AG09319 (cell line): ENCODE results near the gene RASGRF1.

Experiments used
- DNase-seq: peaks from one replicate; pipeline ENCODE4 v3.0.0-alpha.2; 2010; ENCODE audit warnings: low read depth; ENCODE audit errors: extremely low read depth
- CTCF ChIP-seq: IDR thresholded peaks from 2 replicates; pipeline ENCODE4 v1.5.1; 2011; ENCODE audit warnings: low read depth, mild to moderate bottlenecking, inconsistent platforms, low read length, moderate library complexity

RASGRF1 gene

GRCh38 chr15:78987556-78988360 is 102.8 kb downstream of the RASGRF1 start:
- no peak for DNase-seq
- no peak for TF ChIP-seq CTCF

GRCh38 chr15:78985859-78986475 is 104.6 kb downstream of the RASGRF1 start:
- DNase-seq = no peak
- TF ChIP-seq CTCF = no peak

GRCh38 chr15:78984041-78984440 is 106.5 kb downstream of the RASGRF1 start:
- no peak for DNase-seq
- TF ChIP-seq CTCF = no peak

GRCh38 chr15:78983146-78983918 is 107.2 kb downstream of the RASGRF1 start:
- no peak for DNase-seq
- no peak for TF ChIP-seq CTCF

- TF ChIP-seq CTCF = no peak
Observed at GRCh38 chr15:78982736-78983135, 107.8 kb downstream of the RASGRF1 start.

GRCh38 chr15:78981532-78982313 is 108.9 kb downstream of the RASGRF1 start:
- DNase-seq = no peak
- TF ChIP-seq CTCF = no peak

More at GRCh38 chr15:78982736-78983135, 107.8 kb downstream of the RASGRF1 start:
- DNase-seq = no peak
